GM19238 (cell line): ENCODE results near the gene RETN.
A peak's percentile ranks its signal among the peaks of the same experiment; 100 is the strongest.
"Not testable (repeated sequence)": the region's sequence is repeated elsewhere in the genome, so short reads cannot be mapped to it uniquely, and the experiment has no call there.

Experiments
- DNase-seq: peaks from one replicate; pipeline ENCODE4 v3.0.0; 2011; ENCODE audit warnings: low spot score; ENCODE audit not compliant: insufficient read length

Gene RETN

DNA sequence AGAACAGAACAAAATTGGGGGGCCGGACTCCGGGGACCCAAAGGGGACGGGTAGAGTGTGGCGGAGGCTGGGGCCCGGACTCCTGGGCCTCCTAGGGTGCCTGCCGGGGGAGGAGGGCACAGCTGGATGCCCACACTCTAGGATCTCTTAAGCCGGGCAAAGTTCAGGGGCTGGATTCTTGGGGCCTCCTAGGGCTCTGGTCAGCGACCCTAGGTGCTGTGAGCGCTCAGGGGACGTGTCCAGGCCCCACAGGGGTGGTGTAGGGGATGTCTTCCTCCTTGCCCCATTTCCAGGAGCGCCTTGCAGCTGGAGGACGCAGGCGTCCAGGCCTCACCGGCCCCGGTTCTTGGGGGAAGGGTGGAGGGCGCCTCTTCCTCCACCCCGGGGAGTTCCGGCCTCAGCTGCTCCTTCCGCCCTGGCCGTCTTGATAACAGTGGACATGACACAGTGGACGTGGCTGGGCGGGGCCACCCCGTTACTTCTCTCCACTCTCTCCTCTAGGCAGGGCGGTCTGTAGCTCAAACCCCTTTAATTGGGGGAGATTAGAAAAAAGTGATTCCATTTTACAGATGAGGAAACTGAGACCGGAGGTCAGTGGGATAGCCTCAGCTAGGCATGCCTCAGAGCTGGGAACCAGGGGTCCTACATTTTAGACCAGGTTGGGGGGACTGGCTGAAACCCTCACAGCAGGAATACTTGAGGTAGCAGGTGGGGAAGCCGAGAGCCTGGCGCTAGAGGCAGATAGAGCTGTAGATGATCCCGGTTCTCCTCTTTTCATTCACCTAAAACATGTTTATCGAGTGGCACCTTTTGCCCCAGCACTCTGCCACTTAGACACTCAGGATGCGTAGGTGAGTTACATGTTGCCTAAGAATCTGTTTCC is 31.2 kb upstream of the RETN start:
- no peak for DNase-seq

DNA sequence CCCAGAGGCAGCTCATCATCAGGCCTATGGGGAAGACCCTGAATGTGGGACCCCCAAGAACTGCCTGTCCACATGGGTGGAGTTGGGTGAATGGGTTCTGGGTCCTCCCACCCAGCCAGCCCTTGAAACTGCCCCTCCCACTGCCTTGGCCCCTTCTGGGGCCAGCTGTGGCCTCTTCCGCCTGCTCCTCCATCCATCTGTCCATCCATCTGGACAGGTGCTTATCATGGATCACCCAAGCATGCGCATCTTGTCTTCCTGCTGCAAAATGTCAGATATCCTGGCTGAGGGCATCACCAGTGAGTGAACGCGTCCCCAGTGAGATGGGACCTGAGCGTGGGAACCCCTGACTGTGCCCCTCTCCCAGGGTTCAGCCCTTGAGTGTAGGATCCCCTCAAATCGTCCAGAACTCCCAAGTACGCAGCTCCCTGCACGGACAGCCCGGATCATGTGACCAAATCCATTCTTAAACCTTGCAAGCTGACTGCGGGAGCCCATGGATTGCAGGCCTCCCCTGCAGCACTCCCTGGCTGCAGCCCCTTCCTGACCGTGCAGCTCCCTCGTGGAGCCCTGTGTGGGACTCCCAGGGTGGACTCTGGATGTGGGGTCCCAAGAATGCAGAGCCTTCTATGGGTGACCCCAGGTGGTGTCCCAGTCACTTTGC is 29.9 kb upstream of the RETN start:
- DNase-seq, result no peak

- DNase-seq, result no peak
Observed at GRCh38 chr19:7639863-7640348, 28.9 kb upstream of the RETN start.

DNA sequence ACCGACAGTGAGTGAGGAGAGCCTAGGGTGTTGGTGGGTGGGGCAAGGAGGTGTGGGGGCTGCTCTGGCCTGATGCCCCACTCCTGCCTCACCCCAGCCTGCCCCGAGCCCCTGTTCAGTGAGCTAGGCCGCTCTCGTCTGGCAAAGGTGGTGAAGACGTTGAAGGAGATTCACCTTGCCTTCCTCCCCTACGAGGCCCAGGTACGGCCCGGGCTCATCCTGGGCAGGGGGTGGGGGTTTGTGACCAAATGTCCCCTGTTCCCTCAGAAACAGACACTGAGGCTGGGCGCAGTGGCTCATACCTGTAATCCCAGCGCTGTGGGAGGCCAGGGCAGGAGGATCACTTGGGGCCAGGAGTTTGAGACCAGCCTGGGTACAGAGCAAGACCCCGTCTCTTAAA is 28.0 kb upstream of the RETN start:
- DNase-seq, result no peak

GRCh38 chr19:7641290-7642276 is 27.3 kb upstream of the RETN start:
- no peak for DNase-seq

GRCh38 chr19:7642295-7643030 is 26.4 kb upstream of the RETN start:
- no peak for DNase-seq

DNA sequence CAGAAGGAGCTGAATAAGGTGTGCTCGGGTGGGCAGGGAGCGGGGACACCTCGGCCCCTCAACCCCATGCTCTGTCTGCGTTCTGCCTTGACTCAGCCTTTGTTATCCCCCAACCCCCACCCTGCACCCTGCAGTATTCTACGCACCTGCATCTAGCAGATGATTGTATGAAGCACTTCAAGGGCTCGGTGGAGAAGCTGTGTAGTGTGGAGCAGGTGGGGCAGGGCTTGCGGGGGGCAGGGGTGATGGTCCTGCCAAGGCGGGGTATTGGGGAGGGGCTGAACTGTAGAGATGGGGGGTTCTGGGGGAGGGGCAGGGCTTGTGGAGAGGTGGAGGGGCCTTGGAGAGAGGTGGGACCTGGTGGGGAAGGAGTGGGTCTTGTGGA is 25.8 kb upstream of the RETN start:
- no peak for DNase-seq

GRCh38 chr19:7643629-7644549 is 25.0 kb upstream of the RETN start:
- not testable (repeated sequence) for DNase-seq

- DNase-seq, result no peak
Observed at GRCh38 chr19:7644550-7644877, 24.3 kb upstream of the RETN start.

GRCh38 chr19:7645163-7645562 is 23.7 kb upstream of the RETN start:
- DNase-seq, result no peak

DNA sequence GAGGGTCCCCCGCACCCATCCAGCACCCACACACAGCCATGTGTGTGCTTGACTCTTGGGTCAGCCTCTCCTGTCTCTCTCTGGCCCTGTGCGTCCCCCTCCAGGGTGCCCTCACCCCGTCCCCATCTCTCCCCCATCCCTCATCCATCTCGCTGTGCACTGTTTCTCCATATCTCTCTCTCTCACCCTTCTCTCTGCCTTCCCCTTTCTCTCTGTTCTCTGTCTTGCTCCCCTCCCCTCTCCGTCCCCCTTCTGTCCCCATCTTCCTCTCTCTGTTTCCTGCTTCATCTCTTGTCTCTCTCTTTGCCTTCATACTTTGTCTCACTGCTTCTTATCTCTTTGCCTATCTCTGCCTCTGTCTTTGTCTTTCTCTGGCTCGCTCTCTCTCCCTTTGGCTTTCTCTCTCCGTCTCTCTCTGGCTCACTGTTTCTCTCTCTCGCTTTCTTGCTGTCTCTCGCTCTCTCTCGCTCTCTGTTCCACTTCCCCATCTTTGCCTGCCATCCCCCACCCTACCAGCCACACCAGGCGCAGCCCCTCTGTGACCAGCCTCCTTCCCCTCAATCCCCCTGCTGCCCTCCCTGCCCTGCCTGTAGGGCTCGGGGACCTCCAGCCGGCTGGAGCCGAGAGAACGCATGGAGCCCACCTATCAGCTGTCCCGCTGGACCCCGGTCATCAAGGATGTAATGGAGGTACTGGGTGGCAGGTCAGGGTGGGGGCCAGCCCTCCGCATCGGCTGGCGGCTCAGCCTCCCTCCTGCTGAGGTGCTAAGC is 23.0 kb upstream of the RETN start:
- no peak for DNase-seq

- DNase-seq, result no peak
Observed at GRCh38 chr19:7646426-7646700, 22.5 kb upstream of the RETN start.

GRCh38 chr19:7647156-7647555 is 21.7 kb upstream of the RETN start:
- DNase-seq, result no peak

- no peak for DNase-seq
Observed at GRCh38 chr19:7648265-7649014, 20.4 kb upstream of the RETN start.

DNA sequence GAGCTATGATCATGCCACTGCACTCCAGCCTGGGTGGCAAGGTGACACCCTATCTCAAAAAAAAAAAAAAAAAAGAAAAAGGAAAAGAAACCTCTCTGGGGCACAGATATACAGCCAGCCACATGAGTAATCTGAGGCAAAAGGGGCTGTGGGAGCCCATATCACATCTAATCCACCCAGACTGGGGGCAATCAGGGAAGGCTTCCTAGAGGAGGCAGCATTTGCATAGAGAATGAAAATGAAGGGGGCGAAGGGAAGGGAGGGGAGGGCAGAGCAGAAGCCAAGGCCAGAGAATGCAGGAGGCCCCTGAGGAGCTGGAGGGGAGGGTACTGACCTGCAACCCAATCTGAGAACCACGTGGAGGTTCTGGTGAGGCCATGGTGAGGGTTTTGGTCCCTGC is 18.7 kb upstream of the RETN start:
- no peak for DNase-seq

DNA sequence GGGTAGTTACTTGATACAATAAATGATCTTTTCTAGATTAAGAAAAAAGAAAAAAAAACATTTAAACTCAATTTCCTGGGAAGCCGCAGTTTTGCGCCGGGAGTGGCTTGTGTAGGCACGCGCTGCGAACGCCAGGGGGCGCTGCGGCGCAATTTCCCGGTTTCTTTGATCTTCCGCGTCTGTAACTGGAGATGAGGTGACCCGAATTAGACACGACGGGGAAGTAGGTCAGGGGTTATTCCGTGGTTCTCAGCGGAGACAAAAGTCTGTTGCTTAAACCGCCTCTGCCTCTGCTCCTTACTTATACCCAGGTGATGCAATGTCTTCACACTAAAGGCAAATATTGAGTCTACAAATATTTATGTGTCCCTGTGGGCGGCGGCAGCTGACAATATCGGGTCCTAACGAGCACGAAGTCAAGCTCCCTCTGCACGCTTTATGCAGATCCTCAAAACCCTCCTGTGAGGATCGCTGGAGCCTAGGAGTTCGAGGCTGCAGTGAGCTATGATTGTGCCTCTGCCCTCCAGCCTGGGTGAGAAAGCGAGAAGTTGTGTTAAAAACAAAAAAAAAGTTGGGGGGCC is 16.7 kb upstream of the RETN start:
- peak; percentile 85 for DNase-seq

DNA sequence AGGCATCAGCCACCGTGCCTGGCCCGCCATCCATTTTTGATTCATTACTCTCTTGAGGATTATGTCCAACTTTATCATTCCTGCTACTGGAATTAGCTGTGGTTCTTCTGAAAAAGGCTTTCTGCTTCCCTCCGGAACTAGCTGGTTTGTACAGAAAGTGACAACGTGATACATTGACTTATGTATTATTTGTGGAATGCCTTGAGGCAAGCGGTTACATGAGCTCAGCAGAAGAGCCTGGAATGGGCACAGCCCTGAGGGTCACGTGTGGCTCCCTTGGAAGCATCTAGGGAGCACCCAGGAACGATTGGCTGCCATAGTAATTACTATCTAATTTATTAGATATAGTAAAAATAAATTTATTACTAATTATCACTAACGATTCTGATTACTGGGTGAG is 14.4 kb upstream of the RETN start:
- no peak for DNase-seq

GRCh38 chr19:7655581-7655980 is 13.3 kb upstream of the RETN start:
- DNase-seq, result no peak
